Measurements from ENCODE around the gene TEX19. TPM values are rescaled to one million over a fixed set of nuclear protein-coding genes. Genes with fewer than 3 reads are reported as not detected.

Gene TEX19
- total RNA-seq, 3 donors from 2014 or later (not counting 1 experiment from before 2014, with no cell fraction given), result not detected

DNA sequence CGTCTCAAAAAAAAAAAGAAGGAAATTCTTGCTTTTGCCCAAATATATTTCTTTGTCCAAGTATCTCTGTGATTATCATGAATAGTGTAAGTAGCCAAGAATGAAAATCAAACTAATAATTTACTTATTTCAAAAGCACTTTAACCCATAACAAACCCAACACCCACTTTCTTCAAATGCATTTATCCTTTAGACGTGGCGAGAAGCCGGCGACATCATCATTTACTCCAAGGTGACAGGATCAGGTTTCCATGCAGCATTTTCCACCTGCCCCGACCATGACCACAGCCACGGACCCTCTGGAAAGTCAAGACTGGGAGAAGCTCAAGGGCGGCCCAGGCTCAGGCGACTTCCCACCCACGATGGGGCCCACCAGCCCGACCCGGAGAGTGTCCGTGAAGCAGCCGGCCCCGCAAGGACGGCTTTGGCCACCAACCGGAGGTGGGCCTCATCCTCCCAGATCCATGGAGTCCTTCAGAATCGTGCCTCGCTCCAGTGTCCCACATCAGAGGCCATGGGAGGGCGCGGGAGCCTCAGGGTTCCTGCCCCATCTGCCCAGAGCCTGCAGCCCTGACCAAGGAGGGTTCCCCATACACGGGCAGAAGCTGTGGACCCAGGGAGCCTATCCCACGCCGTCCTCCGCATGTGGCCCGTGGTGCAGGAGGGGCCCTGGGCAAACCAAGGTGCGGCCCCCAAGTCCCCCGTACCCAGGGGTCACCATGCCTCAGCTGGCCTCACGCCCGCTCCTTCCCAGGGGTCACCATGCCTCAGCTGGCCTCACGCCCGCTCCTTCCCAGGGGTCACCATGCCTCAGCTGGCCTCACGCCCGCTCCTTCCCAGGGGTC lies 31.2 kb downstream of the TEX19 start:
- H3K4me3 ChIP-seq (ENCODE audit: low read length), result no peak overlapping the region
- H3K4me1 Mint-ChIP-seq, result peaks cover 0 to 7% of the 10 kb centered on the region in 2 donors
- H3K36me3 Mint-ChIP-seq, result no peaks in the 10 kb centered on the region
- peaks cover 11% of the 10 kb centered on the region for H3K27me3 ChIP-seq (ENCODE audit: control insufficient read depth, insufficient read depth, low read length)
- H3K27ac Mint-ChIP-seq, result no peak overlapping the region
- TF ChIP-seq CTCF (IDR thresholded peaks at IDR 0.05), result no peak
- peaks cover 0 to 5% of the 10 kb centered on the region in 2 donors for H3K27me3 Mint-ChIP-seq (ENCODE audit: low read depth in 2 of 2)
- intact Hi-C loops (cut with micrococcal nuclease), result no loop called here
- H3K36me3 ChIP-seq (ENCODE audit: control insufficient read depth, insufficient read depth, low read length), result peaks cover 11% of the 10 kb centered on the region
- no peak for ATAC-seq
- H3K9me3 ChIP-seq (ENCODE audit: control insufficient read depth, insufficient read depth, low read length), result no peaks in the 10 kb centered on the region
- H3K4me1 ChIP-seq (ENCODE audit: control insufficient read depth, insufficient read depth, low read length), result peaks cover 5% of the 10 kb centered on the region
- no peak for DNase-seq
- H3K27ac ChIP-seq (ENCODE audit: low read length), result no peak overlapping the region
- no peak overlapping the region for H3K4me3 Mint-ChIP-seq
- 95% methylated on average over 28 of the region's 34 CpGs for WGBS (ENCODE audit: insufficient coverage)
- H3K9me3 Mint-ChIP-seq, result no peaks in the 10 kb centered on the region

- H3K27ac ChIP-seq (ENCODE audit: low read length), result no peak overlapping the region
- no peak overlapping the region for H3K27ac Mint-ChIP-seq
- no peak for DNase-seq
- TF ChIP-seq CTCF (IDR thresholded peaks at IDR 0.05), result no peak
- peaks cover 0 to 10% of the 10 kb centered on the region in 2 donors for H3K4me1 Mint-ChIP-seq
- no peak overlapping the region for H3K4me3 Mint-ChIP-seq
- peaks cover 11% of the 10 kb centered on the region for H3K36me3 ChIP-seq (ENCODE audit: control insufficient read depth, insufficient read depth, low read length)
- H3K27me3 Mint-ChIP-seq (ENCODE audit: low read depth in 2 of 2), result peaks cover 0 to 4% of the 10 kb centered on the region in 2 donors
- no peak for ATAC-seq
- intact Hi-C loops (cut with micrococcal nuclease), result no loop called here
- H3K4me3 ChIP-seq (ENCODE audit: low read length), result no peak overlapping the region
- peaks cover 5% of the 10 kb centered on the region for H3K4me1 ChIP-seq (ENCODE audit: control insufficient read depth, insufficient read depth, low read length)
- no peaks in the 10 kb centered on the region for H3K9me3 ChIP-seq (ENCODE audit: control insufficient read depth, insufficient read depth, low read length)
- peaks cover 8% of the 10 kb centered on the region for H3K27me3 ChIP-seq (ENCODE audit: control insufficient read depth, insufficient read depth, low read length)
- 98% methylated on average over 10 of the region's 13 CpGs for WGBS (ENCODE audit: insufficient coverage)
- H3K36me3 Mint-ChIP-seq, result no peaks in the 10 kb centered on the region
- no peaks in the 10 kb centered on the region for H3K9me3 Mint-ChIP-seq
These were observed 31.9 kb downstream of the TEX19 start for GRCh38 chr17:82390860-82391435.

DNA sequence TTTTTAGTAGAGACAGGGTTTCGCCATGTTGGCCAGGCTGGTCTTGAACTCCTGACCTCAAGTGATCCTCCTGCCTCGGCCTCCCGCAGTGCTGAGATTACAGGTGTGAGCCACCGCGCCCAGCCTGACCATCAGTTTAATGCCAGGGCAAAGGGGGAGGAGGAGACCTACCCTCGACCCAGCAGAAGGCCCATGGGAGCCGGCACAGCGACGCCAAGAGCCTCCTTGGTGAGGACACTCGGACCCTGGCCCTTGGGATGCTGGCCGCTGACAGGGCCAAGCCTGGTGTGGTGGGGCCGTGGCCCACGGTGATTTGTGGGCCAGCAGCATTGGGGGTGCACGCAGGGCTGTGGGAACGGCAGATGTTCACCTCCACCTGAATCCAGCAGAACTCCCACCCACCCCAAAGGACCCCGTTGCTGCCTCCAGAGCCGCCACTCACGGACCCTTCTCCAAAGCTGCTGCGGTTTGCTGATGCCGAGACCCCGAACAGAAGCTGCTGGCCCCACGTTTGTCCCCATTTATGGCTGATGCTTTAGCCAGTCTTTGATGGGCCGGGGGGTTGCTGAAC lies 32.5 kb downstream of the TEX19 start:
- Histone ChIP-seq H3K27ac (ENCODE audit: low read length) (no peak overlapping the region), H3K4me3 (ENCODE audit: low read length) (no peak overlapping the region), H3K27me3 (ENCODE audit: control insufficient read depth, insufficient read depth, low read length) (peaks cover 4% of the 10 kb centered on the region), H3K36me3 (ENCODE audit: control insufficient read depth, insufficient read depth, low read length) (peaks cover 11% of the 10 kb centered on the region), H3K4me1 (ENCODE audit: control insufficient read depth, insufficient read depth, low read length) (peaks cover 5% of the 10 kb centered on the region), H3K9me3 (ENCODE audit: control insufficient read depth, insufficient read depth, low read length) (no peaks in the 10 kb centered on the region)
- Mint-ChIP-seq H3K4me1 (peaks cover 0 to 11% of the 10 kb centered on the region in 2 donors), H3K27ac (no peak overlapping the region), H3K27me3 (ENCODE audit: low read depth in 2 of 2) (no peaks in the 10 kb centered on the region), H3K4me3 (no peak overlapping the region), H3K9me3 (no peaks in the 10 kb centered on the region), H3K36me3 (no peaks in the 10 kb centered on the region)
- no peak for TF ChIP-seq CTCF (IDR thresholded peaks at IDR 0.05)
- no peak for ATAC-seq
- WGBS (ENCODE audit: insufficient coverage), result 96% methylated on average over 23 of the region's 23 CpGs
- DNase-seq, result no peak
- intact Hi-C loops (cut with micrococcal nuclease), result no loop called here

Measured in natural killer cell (primary cell).